MM.1S (cell line): ENCODE results near the gene DSE.

ENCODE experiments used
- DNase-seq: peaks from one replicate; pipeline ENCODE4 v3.0.0-alpha.2; 2015
- H2AFZ ChIP-seq: fragments of 300-600 bp; sonication (generic); 2 replicates; pipeline ENCODE4 v1.6.0; 2016; ENCODE audit warnings: antibody characterized with exemption, low read length
- H3F3A ChIP-seq: fragments of 300-600 bp; sonication (generic); 2 replicates; pipeline ENCODE4 v1.6.1; 2016; ENCODE audit warnings: mild to moderate bottlenecking, antibody characterized with exemption, low read length, moderate library complexity, mixed read lengths; ENCODE audit not compliant: insufficient read depth
- H3K27ac ChIP-seq: fragments of 300-600 bp; sonication (generic); 2 replicates; pipeline ENCODE4 v1.5.1; 2016; ENCODE audit warnings: mild to moderate bottlenecking, low read length
- H3K27me3 ChIP-seq: fragments of 300-600 bp; sonication (generic); replicated peaks from 2 replicates; pipeline ENCODE4 v1.6.0; 2016; ENCODE audit warnings: low read length; ENCODE audit not compliant: insufficient read depth
- H3K36me3 ChIP-seq: fragments of 300-600 bp; sonication (generic); replicated peaks from 2 replicates; pipeline ENCODE4 v1.6.1; 2016; ENCODE audit warnings: mild to moderate bottlenecking, low read length, mixed read lengths; ENCODE audit not compliant: insufficient read depth
- H3K4me1 ChIP-seq: fragments of 300-600 bp; sonication (generic); 2 replicates; pipeline ENCODE4 v1.6.1; 2016; ENCODE audit warnings: low read length, mixed read lengths
- H3K4me2 ChIP-seq: fragments of 300-600 bp; sonication (generic); 2 replicates; pipeline ENCODE4 v1.6.0; 2016; ENCODE audit warnings: low read depth, low read length
- H3K4me3 ChIP-seq: fragments of 300-600 bp; sonication (generic); 2 replicates; pipeline ENCODE4 v1.5.1; 2016; ENCODE audit warnings: low read length, mixed read lengths
- H3K79me2 ChIP-seq: fragments of 300-600 bp; sonication (generic); 2 replicates; pipeline ENCODE4 v1.6.1; 2016; ENCODE audit warnings: mixed run types, low read length, mixed read lengths
- H3K9ac ChIP-seq: fragments of 300-600 bp; sonication (generic); 2 replicates; pipeline ENCODE4 v1.6.1; 2016; ENCODE audit warnings: low read length, mixed read lengths
- H3K9me2 ChIP-seq: fragments of 300-600 bp; sonication (generic); replicated peaks from 2 replicates; pipeline ENCODE4 v1.6.1; 2016; ENCODE audit warnings: mild to moderate bottlenecking, low read length, mixed read lengths; ENCODE audit not compliant: insufficient read depth
- H3K9me3 ChIP-seq: fragments of 300-600 bp; sonication (generic); replicated peaks from 2 replicates; pipeline ENCODE4 v1.6.1; 2016; ENCODE audit warnings: mild to moderate bottlenecking, low read length, mixed read lengths; ENCODE audit not compliant: insufficient read depth
- H4K20me1 ChIP-seq: fragments of 300-600 bp; sonication (generic); 2 replicates; pipeline ENCODE4 v1.6.1; 2016; ENCODE audit warnings: mild to moderate bottlenecking, low read length, moderate library complexity, mixed read lengths; ENCODE audit not compliant: insufficient read depth
- EZH2 ChIP-seq: fragments of 300-600 bp; sonication (generic); optimal IDR thresholded peaks from 2 replicates; pipeline ENCODE3; 2017; ENCODE audit warnings: low read depth, mild to moderate bottlenecking, antibody characterized with exemption, low read length, mixed read lengths
- EZH2phosphoT487 ChIP-seq: fragments of 300-600 bp; sonication (generic); IDR thresholded peaks from 2 replicates; pipeline ENCODE4 v1.6.1; 2018; ENCODE audit warnings: antibody characterized with exemption, low read length
- TF ChIP-seq, protein P1 (sequence below): fragments of 300-600 bp; sonication (generic); IDR thresholded peaks from 2 replicates; pipeline ENCODE4 v1.5.1; 2016; ENCODE audit warnings: antibody characterized with exemption, low read length, mixed read lengths

Gene DSE

DNA sequence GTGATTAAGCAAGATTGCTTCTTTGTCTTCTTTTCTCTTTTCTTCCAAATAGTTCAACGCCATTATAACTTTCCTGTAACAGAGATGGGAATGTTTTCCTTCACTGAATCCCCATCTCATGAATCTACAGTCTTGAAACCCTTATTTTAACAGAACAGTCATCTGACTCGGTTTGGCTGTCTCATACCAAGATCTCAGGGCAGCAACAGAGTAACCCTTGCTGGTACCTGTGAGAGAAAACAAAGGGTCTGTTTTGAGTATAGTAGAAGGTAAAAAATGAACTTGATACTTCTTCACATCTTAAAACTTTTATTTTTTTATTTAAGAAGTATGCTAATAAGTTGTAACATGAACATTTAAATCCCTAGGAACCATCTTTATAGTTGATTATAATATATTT lies 19.6 kb upstream of the DSE start:
- Histone ChIP-seq H4K20me1 (no peaks in the 10 kb centered on the region), H3K9me2 (no peaks in the 10 kb centered on the region), H3K9ac (no peak overlapping the region), H2AFZ (no peak overlapping the region), H3K27ac (no peak overlapping the region), H3K4me3 (no peak overlapping the region), H3K79me2 (no peaks in the 10 kb centered on the region), H3K4me1 (no peaks in the 10 kb centered on the region), H3K4me2 (no peak overlapping the region), H3F3A (no peaks in the 10 kb centered on the region), H3K27me3 (no peaks in the 10 kb centered on the region), H3K36me3 (no peaks in the 10 kb centered on the region), H3K9me3 (no peaks in the 10 kb centered on the region)
- TF ChIP-seq, protein P1, sequence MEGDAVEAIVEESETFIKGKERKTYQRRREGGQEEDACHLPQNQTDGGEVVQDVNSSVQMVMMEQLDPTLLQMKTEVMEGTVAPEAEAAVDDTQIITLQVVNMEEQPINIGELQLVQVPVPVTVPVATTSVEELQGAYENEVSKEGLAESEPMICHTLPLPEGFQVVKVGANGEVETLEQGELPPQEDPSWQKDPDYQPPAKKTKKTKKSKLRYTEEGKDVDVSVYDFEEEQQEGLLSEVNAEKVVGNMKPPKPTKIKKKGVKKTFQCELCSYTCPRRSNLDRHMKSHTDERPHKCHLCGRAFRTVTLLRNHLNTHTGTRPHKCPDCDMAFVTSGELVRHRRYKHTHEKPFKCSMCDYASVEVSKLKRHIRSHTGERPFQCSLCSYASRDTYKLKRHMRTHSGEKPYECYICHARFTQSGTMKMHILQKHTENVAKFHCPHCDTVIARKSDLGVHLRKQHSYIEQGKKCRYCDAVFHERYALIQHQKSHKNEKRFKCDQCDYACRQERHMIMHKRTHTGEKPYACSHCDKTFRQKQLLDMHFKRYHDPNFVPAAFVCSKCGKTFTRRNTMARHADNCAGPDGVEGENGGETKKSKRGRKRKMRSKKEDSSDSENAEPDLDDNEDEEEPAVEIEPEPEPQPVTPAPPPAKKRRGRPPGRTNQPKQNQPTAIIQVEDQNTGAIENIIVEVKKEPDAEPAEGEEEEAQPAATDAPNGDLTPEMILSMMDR = no peak
- TF ChIP-seq EZH2phosphoT487 (no peak), EZH2 (no peak)
- DNase-seq = no peak

DNA sequence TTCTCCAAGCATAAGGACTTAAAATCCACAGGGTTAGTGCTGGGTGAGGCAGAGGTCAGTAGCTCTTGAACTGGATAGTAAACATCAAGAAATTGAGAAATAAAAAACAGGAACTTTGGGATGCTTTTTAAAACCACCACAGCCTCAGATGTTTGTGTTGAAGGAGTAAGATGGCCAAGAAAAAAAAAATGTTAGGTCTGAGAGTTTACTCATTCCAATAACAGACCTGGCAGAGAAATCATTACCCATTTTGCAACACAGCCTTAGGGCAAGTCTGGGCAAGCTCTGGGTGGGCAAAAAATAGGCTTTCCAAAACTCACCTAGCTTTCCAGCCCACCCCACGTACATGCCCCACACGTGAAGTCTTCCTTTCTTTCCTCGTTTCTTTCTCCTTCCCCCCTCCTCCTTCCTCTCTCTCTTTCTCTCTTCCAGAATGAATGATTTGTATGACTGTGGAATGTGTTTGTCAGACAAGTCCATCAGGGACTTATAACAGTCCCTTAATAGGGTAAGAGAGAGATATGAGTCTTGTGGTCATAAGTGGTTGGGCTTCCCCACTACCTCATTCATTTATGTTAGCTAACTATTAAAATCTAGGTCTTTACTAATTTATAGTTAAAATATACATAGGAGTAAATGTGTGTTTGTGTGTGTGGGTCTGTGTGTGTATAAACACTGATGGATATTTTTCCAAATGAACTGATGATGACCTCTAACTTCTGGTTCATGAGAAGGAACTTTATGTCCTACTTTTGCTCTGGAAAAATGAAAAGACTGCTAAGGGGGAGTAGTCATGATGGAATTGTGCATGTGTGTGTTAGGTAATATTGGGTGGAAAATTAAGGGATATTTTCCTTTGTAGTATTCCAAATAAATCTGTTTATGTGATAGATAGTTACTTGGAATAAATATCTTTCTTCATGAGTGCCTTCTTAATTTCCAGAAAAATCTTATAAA lies 18.0 kb upstream of the DSE start:
- H3K4me2 ChIP-seq = no peak overlapping the region
- no peaks in the 10 kb centered on the region for H3K9me2 ChIP-seq
- H3K9me3 ChIP-seq = no peaks in the 10 kb centered on the region
- H2AFZ ChIP-seq = no peak overlapping the region
- no peaks in the 10 kb centered on the region for H3K79me2 ChIP-seq
- TF ChIP-seq, protein P1 = no peak
- TF ChIP-seq EZH2 (no peak), EZH2phosphoT487 (no peak)
- H3K27ac ChIP-seq = no peak overlapping the region
- no peak overlapping the region for H3K4me3 ChIP-seq
- no peaks in the 10 kb centered on the region for H3K27me3 ChIP-seq
- no peaks in the 10 kb centered on the region for H3K36me3 ChIP-seq
- H3K9ac ChIP-seq = no peak overlapping the region
- no peaks in the 10 kb centered on the region for H4K20me1 ChIP-seq
- no peak for DNase-seq
- no peaks in the 10 kb centered on the region for H3K4me1 ChIP-seq
- no peaks in the 10 kb centered on the region for H3F3A ChIP-seq

DNA sequence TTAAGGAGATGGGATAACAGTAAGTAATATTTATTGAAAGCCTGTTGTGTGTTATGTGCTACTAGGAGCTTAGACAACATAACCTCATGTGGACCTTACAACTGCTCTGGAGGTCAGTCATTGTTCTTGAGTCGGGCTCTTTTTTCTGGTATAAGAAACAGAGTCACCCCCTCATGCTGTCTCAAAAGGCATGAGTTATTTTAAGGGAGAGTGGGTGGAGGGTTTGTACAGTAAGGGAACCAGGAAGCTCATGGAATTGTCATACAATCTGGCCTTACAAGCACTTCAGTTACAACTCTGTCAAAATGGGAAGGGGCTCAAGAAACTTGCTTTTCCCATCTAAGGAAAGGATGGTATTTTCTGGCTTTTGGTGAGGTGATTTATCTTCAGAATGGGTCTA lies 16.5 kb upstream of the DSE start:
- Histone ChIP-seq H3K27ac (no peak overlapping the region), H3K79me2 (no peaks in the 10 kb centered on the region), H4K20me1 (no peaks in the 10 kb centered on the region), H3K27me3 (no peaks in the 10 kb centered on the region), H3K9me2 (no peaks in the 10 kb centered on the region), H3K36me3 (no peaks in the 10 kb centered on the region), H3K4me3 (no peak overlapping the region), H3F3A (no peaks in the 10 kb centered on the region), H3K4me1 (no peaks in the 10 kb centered on the region), H3K9ac (no peak overlapping the region), H2AFZ (no peak overlapping the region), H3K9me3 (no peaks in the 10 kb centered on the region), H3K4me2 (no peak overlapping the region)
- no peak for DNase-seq
- no peak for TF ChIP-seq EZH2phosphoT487
- TF ChIP-seq, protein P1 = no peak
- no peak for TF ChIP-seq EZH2
